GM23248 (cell line): ENCODE results near the gene DPP6. TPM values are rescaled to one million over a fixed set of nuclear protein-coding genes. Genes with fewer than 3 reads are reported as not detected.

Experiments used
- DNase-seq: peaks from one replicate; pipeline ENCODE4 v3.0.0-alpha.2; 2015
- H2AFZ ChIP-seq: fragments of 200-600 bp; sonication (generic); 2 replicates; pipeline ENCODE4 v1.6.1; 2016; ENCODE audit warnings: antibody characterized with exemption
- H3F3A ChIP-seq: fragments of 200-600 bp; sonication (generic); 2 replicates; pipeline ENCODE4 v1.6.1; 2016; ENCODE audit warnings: mild to moderate bottlenecking, antibody characterized with exemption, mixed run types; ENCODE audit not compliant: insufficient read depth
- H3K27ac ChIP-seq: fragments of 200-600 bp; sonication (generic); 2 replicates; pipeline ENCODE4 v1.5.1; 2016; ENCODE audit warnings: mild to moderate bottlenecking
- H3K27me3 ChIP-seq: fragments of 200-600 bp; sonication (generic); replicated peaks from 2 replicates; pipeline ENCODE4 v1.6.1; 2016; ENCODE audit warnings: mild to moderate bottlenecking; ENCODE audit not compliant: insufficient read depth
- H3K36me3 ChIP-seq: fragments of 200-600 bp; sonication (generic); 2 replicates; pipeline ENCODE4 v1.6.1; 2016; ENCODE audit warnings: low read depth, mild to moderate bottlenecking
- H3K4me1 ChIP-seq: fragments of 200-600 bp; sonication (generic); 2 replicates; pipeline ENCODE4 v1.6.1; 2016; ENCODE audit warnings: mild to moderate bottlenecking; ENCODE audit not compliant: insufficient read depth
- H3K4me2 ChIP-seq: fragments of 200-600 bp; sonication (generic); one replicate; pipeline ENCODE4 v1.6.1; 2016; ENCODE audit warnings: mild to moderate bottlenecking; ENCODE audit not compliant: unreplicated experiment
- H3K4me3 ChIP-seq: fragments of 200-600 bp; sonication (generic); 2 replicates; pipeline ENCODE4 v1.5.1; 2016; ENCODE audit warnings: mild to moderate bottlenecking
- H3K79me2 ChIP-seq: fragments of 200-600 bp; sonication (generic); 2 replicates; pipeline ENCODE4 v1.6.1; 2016; ENCODE audit warnings: mild to moderate bottlenecking; ENCODE audit not compliant: insufficient read depth
- H3K9ac ChIP-seq: fragments of 200-600 bp; sonication (generic); 2 replicates; pipeline ENCODE4 v1.6.1; 2016; ENCODE audit warnings: mild to moderate bottlenecking
- H3K9me2 ChIP-seq: fragments of 200-600 bp; sonication (generic); 2 replicates; pipeline ENCODE4 v1.6.1; 2016; ENCODE audit warnings: mixed run types, mild to moderate bottlenecking, moderate library complexity; ENCODE audit not compliant: insufficient read depth
- H3K9me3 ChIP-seq: fragments of 200-600 bp; sonication (generic); one replicate; pipeline ENCODE4 v1.6.1; 2017; ENCODE audit warnings: low read depth
- H4K20me1 ChIP-seq: fragments of 200-600 bp; sonication (generic); 2 replicates; pipeline ENCODE4 v1.6.0; 2016; ENCODE audit not compliant: insufficient read depth
- EZH2 ChIP-seq: fragments of 200-600 bp; sonication (generic); IDR thresholded peaks from 2 replicates; pipeline ENCODE4 v1.6.1; 2018; ENCODE audit warnings: antibody characterized with exemption, mild to moderate bottlenecking; ENCODE audit not compliant: insufficient read depth, poor library complexity, severe bottlenecking
- EZH2phosphoT487 ChIP-seq: fragments of 200-600 bp; sonication (generic); IDR thresholded peaks from 2 replicates; pipeline ENCODE4 v1.6.1; 2018; ENCODE audit warnings: antibody characterized with exemption, moderate library complexity, mild to moderate bottlenecking, low read depth; ENCODE audit not compliant: insufficient read depth
- WGBS, 2 experiments: methylation state at CpG; one replicate each; pipeline ENCODE4 v1.1.6; 2015 to 2017; ENCODE audit warnings: low lambda C conversion rate in 2 of 2, low coverage in 1 of 2; ENCODE audit errors: missing lambda C conversion rate in 2 of 2; 5-methylcytosine and 5-hydroxymethylcytosine counted together
- in situ Hi-C: fragments of 300-500 bp; cut with MboI; formaldehyde crosslinking; loops from 2 replicates; pipeline ENCODE4 v1.15.0; 2020
- polyA plus RNA-seq: library from polyadenylated mRNA; unstranded; fragments of >200 nt; fragmentation: Nextera tagmentation; extraction: Ambion mirVana; gene quantifications from 2 replicates; pipeline ENCODE4 v1.2.1, GENCODE V29; 2016
- total RNA-seq: library from RNA; depleted of rRNA; stranded (reverse); fragments of >200 nt; shearing (Covaris generic); gene quantifications from 2 replicates; pipeline ENCODE4 v1.2.3, GENCODE V29; 2014

The DPP6 gene
- total and polyA plus RNA-seq, 2 experiments from 2014 or later, result not detected

- no peaks in the 10 kb centered on the region for H4K20me1 ChIP-seq
- no peaks in the 10 kb centered on the region for H3K9me2 ChIP-seq
- 22 to 25% methylated on average over 3 of the region's 3 CpGs for WGBS, 2 experiments
- H3K9me3 ChIP-seq, result no peaks in the 10 kb centered on the region
- H2AFZ ChIP-seq, result no peak overlapping the region
- H3K27me3 ChIP-seq, result no peaks in the 10 kb centered on the region
- H3K36me3 ChIP-seq, result no peaks in the 10 kb centered on the region
- H3K27ac ChIP-seq, result no peak overlapping the region
- in situ Hi-C loops, result no loop called here
- TF ChIP-seq EZH2phosphoT487, result no peak
- no peak for TF ChIP-seq EZH2
- no peak overlapping the region for H3K9ac ChIP-seq
- H3K4me1 ChIP-seq, result no peaks in the 10 kb centered on the region
- no peaks in the 10 kb centered on the region for H3F3A ChIP-seq
- no peaks in the 10 kb centered on the region for H3K79me2 ChIP-seq
- DNase-seq, result no peak
- no peak overlapping the region for H3K4me3 ChIP-seq
- no peak overlapping the region for H3K4me2 ChIP-seq
Observed at GRCh38 chr7:154744861-154745258, 692.7 kb downstream of the DPP6 start.

- no peak for DNase-seq
- TF ChIP-seq EZH2phosphoT487 (no peak), EZH2 (no peak)
- Histone ChIP-seq H3K79me2 (no peaks in the 10 kb centered on the region), H4K20me1 (no peaks in the 10 kb centered on the region), H3K9ac (no peak overlapping the region), H3K27ac (no peak overlapping the region), H3K4me2 (no peak overlapping the region), H3K36me3 (no peaks in the 10 kb centered on the region), H2AFZ (no peak overlapping the region), H3K9me3 (no peaks in the 10 kb centered on the region), H3K9me2 (no peaks in the 10 kb centered on the region), H3K4me3 (no peak overlapping the region), H3K27me3 (no peaks in the 10 kb centered on the region), H3K4me1 (no peaks in the 10 kb centered on the region), H3F3A (no peaks in the 10 kb centered on the region)
- 5 to 15% methylated on average over 5 of the region's 5 CpGs for WGBS, 2 experiments
- in situ Hi-C loops, result no loop called here
Observed at GRCh38 chr7:154746571-154747360, 694.6 kb downstream of the DPP6 start.

- no peaks in the 10 kb centered on the region for H3K9me3 ChIP-seq
- H4K20me1 ChIP-seq, result no peaks in the 10 kb centered on the region
- no peaks in the 10 kb centered on the region for H3K27me3 ChIP-seq
- TF ChIP-seq EZH2 (no peak), EZH2phosphoT487 (no peak)
- H3K9ac ChIP-seq, result no peak overlapping the region
- H3K36me3 ChIP-seq, result no peaks in the 10 kb centered on the region
- H3K79me2 ChIP-seq, result no peaks in the 10 kb centered on the region
- in situ Hi-C loops, result no loop called here
- DNase-seq, result no peak
- no peak overlapping the region for H2AFZ ChIP-seq
- 50 to 55% methylated on average over 26 of the region's 26 CpGs for WGBS, 2 experiments
- H3K9me2 ChIP-seq, result no peaks in the 10 kb centered on the region
- H3K4me3 ChIP-seq, result no peak overlapping the region
- no peaks in the 10 kb centered on the region for H3K4me1 ChIP-seq
- H3F3A ChIP-seq, result no peaks in the 10 kb centered on the region
- H3K4me2 ChIP-seq, result no peak overlapping the region
- no peak overlapping the region for H3K27ac ChIP-seq
Observed at GRCh38 chr7:154748089-154748786, 696.0 kb downstream of the DPP6 start.

GRCh38 chr7:154750353-154750801, 698.2 kb downstream of the DPP6 start:
- 59 to 70% methylated on average over 27 of the region's 27 CpGs for WGBS, 2 experiments
- H4K20me1 ChIP-seq, result no peaks in the 10 kb centered on the region

More at GRCh38 chr7:154750353-154750801, 698.2 kb downstream of the DPP6 start:
- no peak for DNase-seq
- Histone ChIP-seq H3K27ac (no peak overlapping the region), H3K9me2 (no peaks in the 10 kb centered on the region), H3K4me3 (no peak overlapping the region), H3K27me3 (no peaks in the 10 kb centered on the region), H3K9ac (no peak overlapping the region), H3F3A (no peaks in the 10 kb centered on the region), H3K9me3 (no peaks in the 10 kb centered on the region), H3K4me1 (no peaks in the 10 kb centered on the region), H3K79me2 (no peaks in the 10 kb centered on the region), H3K36me3 (no peaks in the 10 kb centered on the region), H3K4me2 (no peak overlapping the region), H2AFZ (no peak overlapping the region)
- in situ Hi-C loops, result no loop called here
- TF ChIP-seq EZH2 (no peak), EZH2phosphoT487 (no peak)
